Right lung (tissue), 5 donors: ENCODE data around the gene NPAS1. TPM values are rescaled to one million over a fixed set of nuclear protein-coding genes. Genes with fewer than 3 reads are reported as not detected.
A peak's percentile ranks its signal among the peaks of the same experiment; 100 is the strongest.
"Not testable (repeated sequence)": the region's sequence is repeated elsewhere in the genome, so short reads cannot be mapped to it uniquely, and the experiment has no call there.

Experiments
- DNase-seq, 2 donors: peaks; one replicate each; pipeline ENCODE4 v3.0.0-alpha.2; 2013
- polyA plus RNA-seq, 5 donors: library from polyadenylated mRNA; unstranded; fragments of 120-200 nt; gene quantifications; one replicate each; pipeline versions ENCODE4 v1.2.1 to v1.2.3, GENCODE V29; 2013; ENCODE audit warnings: inconsistent platforms in 1 of 5, low replicate concordance in 1 of 5; ENCODE audit not compliant: insufficient read length in 5 of 5, insufficient read depth in 1 of 5

The NPAS1 gene
- polyA plus RNA-seq, 5 donors, result 0.70 to 1.9 (median 1.5) TPM

DNA sequence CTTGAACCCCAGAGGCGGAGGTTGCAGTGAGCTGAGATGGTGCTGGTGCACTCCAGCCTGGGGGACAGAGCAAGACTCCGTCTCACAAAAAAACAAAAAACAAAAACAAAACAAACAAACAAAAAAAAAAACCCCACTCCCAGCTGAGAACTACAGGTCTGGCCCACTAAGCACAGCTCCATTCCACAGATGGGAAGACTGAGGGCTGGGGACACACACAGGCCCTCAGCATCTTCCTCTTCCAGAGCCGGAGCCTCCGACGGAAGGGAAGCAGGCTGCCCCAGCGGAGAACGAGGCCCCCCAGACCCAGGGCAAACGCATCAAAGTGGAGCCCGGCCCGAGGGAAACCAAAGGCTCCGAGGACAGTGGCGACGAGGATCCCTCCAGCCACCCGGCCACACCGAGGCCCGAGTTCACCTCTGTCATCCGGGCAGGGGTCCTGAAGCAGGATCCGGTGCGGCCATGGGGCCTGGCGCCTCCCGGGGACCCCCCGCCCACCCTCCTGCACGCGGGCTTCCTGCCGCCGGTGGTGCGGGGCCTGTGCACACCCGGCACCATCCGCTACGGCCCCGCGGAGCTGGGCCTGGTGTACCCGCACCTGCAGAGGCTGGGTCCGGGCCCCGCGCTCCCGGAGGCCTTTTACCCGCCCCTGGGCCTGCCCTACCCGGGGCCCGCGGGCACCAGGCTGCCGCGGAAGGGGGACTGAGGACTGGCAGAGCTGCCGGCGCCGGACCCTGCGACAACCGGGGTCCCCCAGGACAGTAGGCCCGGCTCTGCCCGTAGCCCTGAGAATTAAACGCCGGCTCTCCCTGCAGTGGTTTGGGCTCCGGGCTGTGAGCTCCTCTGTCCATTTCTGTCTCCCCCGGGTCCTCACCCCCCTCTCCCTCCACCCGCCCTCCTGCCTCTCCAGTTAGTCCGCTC, 25.6 kb downstream of the NPAS1 start:
- DNase-seq, result no peak

DNA sequence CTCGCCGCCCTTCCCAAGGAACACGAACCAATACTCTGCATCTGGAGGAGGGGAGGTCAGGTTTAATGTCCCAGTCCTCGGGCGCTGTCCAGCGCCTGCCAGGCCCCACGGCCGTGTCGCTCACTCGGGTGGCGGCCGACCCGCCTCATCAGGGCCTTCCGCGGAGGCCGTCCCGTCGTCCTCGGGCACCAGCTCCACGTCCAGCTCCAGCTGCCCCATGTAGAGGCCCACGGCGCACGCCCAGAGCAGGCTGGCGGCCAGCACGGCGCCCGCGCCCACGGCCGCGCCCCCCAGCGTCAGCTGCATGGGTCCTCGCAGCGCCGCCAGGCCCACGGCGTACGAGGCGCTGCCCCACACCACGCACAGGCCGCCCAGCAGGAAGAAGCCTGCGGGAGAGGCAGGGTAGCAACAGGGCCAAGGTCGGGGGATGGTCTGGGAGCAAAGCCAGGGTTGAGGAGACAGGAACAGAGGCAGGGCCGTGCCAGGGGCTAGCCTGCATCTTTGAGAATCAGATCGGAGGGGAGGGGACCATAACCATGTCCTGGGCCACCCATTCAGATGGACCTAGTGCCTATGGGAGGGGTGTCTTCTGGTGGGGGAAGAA, 26.3 kb downstream of the NPAS1 start:
- DNase-seq, result no peak

DNA sequence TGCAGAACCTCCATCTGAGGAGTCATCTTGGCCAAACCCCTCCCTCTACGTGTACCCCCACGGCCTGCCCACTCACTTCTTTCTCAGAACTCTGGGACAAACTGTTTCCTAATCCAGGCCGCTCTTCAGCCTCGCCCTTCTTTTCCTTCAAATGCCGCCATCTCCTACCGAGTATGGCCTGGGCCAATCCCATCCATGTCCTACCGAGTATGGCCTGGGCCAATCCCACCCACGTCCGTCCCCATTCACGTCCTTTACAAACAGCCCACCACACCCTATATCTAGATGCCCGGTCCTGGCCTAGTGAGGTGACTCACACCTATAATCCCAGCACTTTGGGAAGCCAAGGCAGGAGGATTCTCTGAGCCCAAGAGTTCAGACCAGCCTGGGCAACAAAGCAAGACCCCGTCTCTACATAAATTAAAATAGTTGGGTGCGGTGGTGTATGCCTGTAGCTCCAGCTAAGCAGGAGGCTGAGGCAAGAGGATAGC, 27.7 kb downstream of the NPAS1 start:
- DNase-seq, result no peak

DNA sequence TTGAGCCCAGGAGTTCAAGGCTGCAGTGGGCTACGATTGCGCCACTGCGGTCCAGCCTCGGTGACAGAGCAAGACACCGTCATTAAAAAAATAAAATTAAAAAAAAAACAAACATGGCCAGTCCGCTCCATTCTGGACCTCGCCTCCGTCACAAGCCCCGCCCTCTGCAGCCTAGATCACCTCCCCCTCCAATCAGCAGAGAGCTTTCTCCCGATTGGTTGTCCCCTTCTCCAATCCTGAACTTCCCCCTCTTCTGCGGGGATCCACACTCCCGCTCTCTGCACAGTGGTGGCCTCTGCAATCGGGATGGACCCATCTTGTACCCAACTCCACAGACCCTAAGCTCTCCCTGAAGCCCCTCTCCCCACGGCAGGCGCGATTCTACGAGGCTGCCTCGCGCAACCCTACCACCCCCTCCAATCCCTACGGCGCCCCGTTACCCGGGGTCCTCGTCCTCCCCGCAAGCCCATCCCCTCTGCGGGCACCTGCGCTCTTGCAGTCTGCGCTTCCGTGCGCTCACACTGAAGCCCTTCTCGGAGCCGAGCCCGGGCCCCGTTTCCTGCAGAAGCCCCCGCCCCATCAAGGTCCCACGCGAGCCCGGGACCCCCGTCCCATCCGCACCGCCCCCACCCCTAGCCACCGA, 28.2 kb downstream of the NPAS1 start:
- DNase-seq, result peak; percentile 51 to 64

DNA sequence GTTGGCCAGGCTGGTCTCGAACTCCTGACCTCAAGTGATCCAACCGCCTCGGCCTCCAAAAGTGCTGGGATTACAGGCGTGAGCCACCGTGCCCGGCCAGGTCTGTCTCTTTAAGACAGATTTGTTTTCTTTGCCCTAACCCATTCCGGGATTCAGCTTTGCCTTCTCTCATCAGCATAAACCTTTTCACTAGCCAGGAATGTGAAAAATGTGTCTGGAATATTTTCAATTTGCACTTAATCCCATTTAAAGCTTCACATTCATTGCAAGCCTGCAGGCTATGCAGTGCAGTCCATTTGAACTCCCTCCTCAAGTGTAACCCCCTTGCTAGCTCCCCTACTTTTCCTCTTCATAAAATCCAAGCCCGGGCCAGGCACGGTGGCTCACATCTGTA, 29.7 kb downstream of the NPAS1 start:
- DNase-seq, result no peak

DNA sequence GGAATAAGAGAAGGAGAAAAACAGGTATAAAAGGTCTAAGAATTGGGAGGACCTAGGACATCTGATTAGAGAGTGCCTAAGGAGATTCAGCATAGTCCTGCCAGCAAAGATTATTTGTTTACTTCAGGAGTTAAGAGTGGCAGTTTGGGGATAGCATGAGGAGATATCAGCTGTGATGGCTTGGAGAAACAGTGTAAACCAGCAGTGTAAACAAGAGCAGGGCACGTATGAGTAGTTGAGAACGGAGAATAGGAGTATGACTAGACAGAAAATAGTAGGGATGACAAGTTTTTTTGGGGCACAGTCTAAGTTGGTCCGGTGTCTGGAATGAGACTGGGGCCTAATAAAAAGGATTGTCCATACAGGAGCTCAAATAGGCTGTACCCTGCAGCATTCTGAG, 30.9 kb downstream of the NPAS1 start:
- DNase-seq, result not testable (repeated sequence)

DNA sequence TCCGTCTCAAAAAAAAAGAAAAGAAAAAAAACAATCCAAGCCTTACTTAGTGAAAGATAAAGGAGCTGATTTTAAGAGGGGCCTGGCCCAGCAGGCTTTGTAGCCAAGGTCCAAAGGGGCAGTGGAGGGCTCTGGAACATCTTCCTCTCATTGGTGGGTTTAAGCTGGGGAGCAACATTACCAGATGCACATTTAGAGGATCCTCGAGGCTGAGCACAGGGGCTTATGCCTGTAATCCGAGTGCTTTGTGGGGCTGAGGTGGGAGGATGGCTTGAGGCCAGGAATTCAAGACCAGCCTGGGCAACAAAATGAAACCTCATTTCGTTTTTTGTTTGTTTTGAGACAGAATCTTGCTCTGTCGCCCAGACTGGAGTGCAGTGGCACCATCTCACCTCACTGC, 36.8 kb downstream of the NPAS1 start:
- no peak for DNase-seq

DNA sequence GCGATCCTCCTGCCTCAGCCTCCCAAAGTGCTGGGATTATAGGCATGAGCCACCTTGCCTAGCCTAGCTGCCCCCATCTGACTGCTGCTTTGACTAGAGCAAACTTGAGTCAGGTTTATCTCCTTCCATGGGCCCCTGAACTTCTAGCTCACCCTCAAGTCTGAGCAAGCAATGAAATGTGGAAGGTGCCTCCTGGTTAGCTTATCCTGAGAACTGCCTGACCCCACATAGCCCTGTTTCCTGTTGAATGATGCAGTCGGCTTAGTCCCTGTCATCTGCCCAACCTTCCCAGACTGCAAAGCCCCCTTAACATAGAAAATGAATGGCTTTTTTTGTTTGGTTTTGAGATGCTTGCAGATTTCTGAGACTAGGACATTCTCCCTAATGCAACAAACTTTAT, 37.7 kb downstream of the NPAS1 start:
- no peak for DNase-seq

DNA sequence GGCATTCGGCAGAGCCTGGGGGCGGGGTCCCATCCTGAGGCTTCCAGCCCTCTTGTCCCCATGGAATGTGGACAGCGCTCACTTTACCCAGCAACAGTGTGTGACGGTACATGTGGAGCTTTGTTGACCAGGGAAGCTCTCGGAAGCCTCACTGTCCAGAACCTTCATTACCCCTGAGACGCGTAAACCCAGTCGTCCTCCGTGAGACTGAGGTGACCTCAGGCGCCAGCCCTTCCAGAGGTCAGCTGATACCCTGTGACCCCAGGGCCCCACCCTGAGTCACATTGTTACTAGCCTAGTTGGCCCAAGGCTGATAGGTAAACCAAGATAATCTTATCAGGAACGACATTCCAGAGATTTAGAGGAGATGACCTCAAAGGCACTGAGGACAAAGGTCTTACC, 39.0 kb downstream of the NPAS1 start:
- no peak for DNase-seq

DNA sequence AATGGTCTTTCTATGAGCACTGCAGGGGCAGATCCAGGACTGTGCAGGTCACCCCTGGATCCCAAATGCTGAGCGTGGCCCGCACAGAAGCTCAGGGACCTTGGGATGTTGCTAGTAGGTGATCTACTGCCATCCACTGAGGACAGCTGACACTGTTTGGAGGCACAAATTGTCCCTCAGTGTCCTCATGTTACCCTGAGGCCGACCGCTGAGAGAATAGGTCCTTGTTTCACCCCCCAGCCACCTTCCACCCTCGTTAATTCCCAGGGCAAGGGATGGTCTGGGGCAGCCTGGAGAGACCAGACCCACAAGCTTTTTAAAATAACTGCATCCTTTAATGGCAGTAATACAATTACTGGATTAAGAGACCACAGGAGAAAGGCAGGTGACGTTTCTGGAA, 44.2 kb downstream of the NPAS1 start:
- no peak for DNase-seq

DNA sequence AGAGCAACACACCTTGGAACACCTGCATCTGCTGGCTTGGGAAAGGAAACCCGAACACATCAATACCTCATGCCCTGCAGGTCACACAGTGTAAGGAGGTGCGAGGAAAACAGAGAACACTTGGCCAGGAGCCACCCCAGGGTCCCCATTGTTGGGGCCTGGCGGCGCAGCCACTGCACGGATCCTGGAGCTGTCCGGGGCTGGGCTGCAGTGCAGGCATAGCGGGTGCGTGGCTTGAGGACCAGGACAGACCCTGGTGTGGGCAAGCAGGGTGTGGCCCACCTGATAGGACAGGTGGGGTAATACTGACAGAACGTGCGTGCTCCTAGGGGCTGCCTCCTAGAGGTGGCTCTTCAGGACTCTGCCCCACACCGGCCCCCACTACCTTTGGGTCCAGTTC, 45.6 kb downstream of the NPAS1 start:
- no peak for DNase-seq

DNA sequence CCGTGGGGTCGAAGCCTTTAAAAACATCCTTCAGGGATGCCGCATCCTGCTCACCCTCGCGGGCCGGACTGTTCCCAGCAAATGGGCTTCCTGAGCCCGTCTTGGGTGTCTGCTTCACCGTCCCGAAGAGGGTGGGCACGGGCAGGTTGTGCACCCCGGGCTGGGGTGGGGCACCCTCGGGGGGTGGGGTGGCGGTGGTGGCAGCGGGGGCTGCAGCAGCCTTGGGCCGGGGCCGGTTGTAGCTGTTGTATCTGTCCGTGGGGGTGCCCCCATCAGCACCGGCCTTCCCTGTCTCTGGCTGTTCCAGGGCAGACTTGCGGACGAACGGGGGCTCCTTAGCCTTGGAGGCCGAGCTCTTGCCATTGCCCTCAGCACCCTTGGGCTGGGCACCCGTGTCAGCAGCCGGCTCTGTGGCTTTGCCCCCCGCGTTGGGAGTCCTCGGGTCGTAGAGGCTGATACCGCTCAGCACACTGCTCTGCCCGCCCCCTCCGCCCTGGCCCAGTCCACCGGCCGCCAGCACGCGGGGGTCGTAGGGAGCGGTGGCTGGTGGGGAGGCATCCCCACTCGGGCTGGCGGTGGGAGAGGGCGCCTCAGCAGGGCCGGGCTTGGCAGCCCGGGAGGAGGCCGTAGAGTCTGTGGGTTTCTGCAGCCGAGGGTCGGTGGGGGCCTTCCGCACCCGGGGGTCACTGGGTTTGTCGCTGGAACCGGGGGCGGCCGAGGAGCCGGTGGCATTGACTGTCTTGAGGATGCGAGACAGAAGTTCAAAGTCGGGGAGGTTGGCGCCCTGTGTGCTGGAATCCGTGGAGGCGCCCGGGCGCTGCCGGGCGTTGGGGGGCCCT, 47.0 kb downstream of the NPAS1 start:
- DNase-seq, result no peak

DNA sequence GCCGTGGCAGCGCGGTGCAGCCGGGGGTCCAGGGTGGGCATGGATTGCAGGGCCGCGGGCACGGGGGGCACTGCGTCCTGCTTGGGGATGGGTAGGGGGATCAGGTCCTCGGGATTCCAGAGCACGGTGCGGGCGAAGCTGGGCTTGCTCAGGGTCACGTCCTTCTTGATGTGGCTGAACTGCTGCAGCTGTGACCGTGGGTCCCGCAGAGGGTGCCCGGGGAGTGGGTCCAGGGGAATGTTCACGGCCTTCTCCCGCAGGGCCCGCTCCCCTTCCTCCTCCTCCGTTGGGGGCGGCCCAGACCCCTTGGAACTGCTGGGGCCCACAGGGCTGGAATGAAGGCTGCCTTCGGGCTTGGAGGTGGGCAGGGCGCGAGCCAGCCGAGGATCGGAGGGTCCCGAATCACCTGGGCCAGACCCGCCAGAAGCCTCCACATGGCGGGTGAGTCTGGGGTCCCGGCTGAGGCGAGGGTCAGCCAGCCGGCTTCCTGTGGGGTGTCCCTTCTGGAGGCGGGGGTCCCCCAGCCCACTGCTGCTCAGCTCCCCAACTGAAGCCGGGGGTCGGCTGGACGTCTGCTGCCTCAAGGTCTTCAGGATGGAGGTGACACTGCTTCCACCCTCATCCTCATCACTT, 47.7 kb downstream of the NPAS1 start:
- DNase-seq, result no peak

DNA sequence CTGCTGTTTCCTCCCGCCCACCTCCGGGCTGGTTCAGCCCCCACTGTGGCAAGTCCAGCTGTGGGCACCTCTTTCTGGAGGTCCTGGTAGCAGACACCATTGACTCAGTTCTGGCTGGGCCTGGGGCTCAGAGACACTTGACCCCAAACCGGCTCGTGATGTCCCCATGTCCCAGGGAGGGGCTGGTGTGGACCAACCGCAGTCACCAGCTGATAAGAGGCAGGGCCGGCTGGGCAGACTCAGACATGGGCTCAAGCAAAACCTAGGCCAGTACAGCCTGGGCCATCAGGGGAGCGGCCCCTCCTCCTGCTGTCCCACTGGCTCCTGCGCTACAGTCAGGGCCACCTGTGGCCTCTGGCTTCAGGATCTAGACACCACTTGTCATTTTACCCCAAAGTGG, 48.6 kb downstream of the NPAS1 start:
- DNase-seq, result no peak

DNA sequence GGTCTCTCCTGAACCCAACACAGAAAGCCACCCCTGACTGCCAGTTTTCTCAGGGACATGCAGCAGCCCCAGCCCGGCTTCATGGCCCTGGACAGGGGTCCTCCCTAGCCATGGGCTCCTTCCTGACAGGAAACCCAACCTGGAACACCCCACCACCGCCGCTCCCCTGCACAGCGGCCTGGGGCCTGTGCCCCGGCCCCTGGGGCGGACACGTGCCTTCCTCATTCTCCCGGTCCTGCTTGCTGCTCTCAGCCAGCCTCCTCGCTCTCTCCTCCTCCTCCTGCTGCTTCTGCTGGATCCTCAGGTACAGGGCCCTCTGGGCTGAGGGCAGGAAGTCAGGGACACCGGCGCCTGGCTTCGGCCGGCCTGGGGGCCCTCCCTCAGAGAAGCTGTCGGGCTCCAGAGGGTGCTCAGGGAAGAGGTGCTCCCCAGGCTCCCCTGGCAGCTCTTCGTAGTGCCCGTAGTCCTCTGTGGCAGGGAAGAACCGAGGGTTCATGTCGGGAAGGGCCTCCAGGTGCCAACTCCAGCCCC, 49.3 kb downstream of the NPAS1 start:
- DNase-seq, result no peak

DNA sequence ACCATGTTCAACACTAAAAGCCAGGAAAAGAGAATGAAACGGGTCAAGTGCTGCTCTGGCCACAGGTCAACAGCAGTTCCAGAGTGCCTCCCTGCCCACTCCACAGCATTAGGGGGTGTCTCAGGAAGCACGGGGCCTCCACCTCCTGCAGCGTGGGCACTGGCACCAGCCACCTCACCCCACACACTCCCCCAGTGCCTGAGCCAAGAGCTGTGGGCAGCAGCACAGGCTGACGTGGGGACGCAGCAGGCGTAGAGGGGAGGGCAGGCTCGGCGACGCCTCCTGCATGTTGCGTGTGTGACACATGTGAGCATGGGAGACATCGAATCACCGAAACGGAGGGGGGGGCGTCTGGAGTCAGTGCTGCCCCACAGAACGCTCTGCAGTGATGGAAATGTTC, 50.2 kb downstream of the NPAS1 start:
- DNase-seq, result no peak

DNA sequence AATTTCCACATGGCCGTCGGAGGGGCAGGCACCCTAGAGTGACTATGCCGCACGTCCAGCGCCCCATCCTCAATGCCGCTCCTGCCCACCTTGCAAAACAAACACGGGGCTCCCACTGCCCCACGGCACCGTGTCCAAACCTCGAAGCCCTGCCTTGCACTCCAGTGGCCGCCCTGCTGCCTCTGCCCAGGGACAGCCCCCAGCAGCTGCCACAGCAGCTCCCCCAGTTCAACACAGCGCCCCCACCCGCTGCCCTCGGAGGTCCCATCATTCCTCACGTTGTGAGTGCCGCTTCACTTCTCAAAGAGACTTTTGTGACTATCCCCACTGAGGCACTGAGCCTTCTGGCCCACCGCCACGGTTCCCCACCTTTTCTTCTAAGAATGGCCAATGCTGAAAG, 51.1 kb downstream of the NPAS1 start:
- no peak for DNase-seq

DNA sequence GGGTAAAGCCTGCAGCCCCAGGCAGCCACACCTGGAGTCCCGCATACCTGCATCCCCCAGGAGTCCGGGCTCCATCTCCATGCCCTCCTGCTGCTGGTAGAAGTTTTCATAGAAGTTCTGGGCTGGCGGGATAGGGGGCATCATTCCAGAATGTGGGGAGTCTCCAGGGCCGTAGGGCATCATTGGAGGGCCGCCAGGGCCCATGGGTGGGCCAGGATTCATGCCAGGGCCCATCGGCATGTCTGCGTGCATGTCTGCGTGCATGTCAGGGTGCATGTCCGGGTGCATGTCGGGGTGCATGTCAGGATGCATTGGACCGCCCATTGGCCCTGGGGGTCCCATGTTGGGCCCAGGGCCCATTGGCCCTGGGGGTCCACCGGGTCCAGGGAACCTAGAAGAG, 52.1 kb downstream of the NPAS1 start:
- no peak for DNase-seq

DNA sequence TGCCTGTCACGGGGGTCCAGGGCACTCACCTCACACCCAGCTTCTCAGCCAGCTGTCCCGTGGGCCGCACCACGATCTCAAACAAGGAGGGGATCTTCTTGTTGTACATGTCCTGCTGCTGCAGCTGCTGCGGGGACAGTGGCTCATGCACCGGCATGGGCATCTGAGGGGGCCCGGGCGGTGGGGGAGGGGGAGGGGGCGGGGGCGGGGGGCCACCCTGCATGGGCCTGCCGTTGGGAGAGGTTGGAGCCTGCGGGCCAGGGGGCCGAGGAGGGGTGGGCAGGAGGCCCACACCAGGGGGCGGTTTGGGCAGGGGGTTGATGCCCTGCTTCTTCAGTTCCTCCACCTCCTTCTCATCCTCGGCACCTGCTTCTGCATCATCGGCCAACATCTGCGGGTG, 52.7 kb downstream of the NPAS1 start:
- DNase-seq, result no peak

DNA sequence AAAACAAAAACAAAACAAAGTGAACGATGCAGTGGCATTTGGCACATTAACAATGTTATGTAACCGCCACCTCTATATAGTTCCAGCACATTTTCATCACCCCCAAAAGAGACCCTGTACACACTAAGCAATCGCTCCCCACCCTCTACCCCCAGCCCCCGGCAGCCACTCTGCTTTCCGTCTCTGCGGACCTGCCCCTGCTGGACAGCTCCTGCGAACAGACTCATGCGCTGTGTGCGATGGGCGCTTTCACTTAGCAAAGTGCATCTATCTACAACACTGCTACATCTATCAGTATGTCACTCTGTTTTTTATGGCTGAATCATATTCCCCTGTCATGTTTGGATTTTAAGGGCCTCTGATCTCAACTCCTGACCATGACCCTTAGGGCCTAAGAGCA, 53.9 kb downstream of the NPAS1 start:
- no peak for DNase-seq

DNA sequence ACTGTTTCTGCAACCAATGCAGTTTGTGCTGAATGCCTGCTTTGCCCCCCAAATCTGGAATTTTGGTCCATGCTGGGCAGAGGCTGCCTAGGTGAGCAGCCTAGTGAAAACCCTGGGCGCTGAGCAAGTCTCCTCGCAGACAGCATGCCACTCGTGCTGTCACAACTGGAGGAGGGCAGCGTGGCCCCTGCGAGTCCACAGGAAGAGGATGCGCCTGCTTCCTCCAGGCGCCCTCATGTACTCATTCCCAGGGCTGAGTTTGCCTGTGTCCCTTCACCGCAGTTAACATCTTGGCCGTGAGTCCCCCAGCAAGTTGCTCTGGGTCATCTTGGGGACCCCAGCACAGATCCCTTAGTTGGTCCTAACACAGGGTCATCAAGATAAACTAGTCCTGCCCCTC, 55.0 kb downstream of the NPAS1 start:
- no peak for DNase-seq
